Rectal smooth muscle tissue (tissue), 1 donor: ENCODE measurements around the gene REV3L.

Experiments
- H3K27ac ChIP-seq: one replicate; pipeline ENCODE4 v1.7.0; 2013; ENCODE audit warnings: low read depth, low read length, inconsistent platforms
- H3K27me3 ChIP-seq: one replicate; pipeline ENCODE4 v1.7.0; 2013; ENCODE audit warnings: low read length; ENCODE audit not compliant: control insufficient read depth, insufficient read depth
- H3K36me3 ChIP-seq: one replicate; pipeline ENCODE4 v1.7.0; 2013; ENCODE audit warnings: low read length; ENCODE audit not compliant: control insufficient read depth, insufficient read depth
- H3K4me1 ChIP-seq: one replicate; pipeline ENCODE4 v1.7.0; 2013; ENCODE audit warnings: low read length; ENCODE audit not compliant: control insufficient read depth, insufficient read depth
- H3K4me3 ChIP-seq: one replicate; pipeline ENCODE4 v1.7.0; 2013; ENCODE audit warnings: low read length
- H3K9ac ChIP-seq: one replicate; pipeline ENCODE4 v1.7.0; 2013; ENCODE audit warnings: low read length

The REV3L gene

GRCh38 chr6:111254779-111255166 is 228.2 kb downstream of the REV3L start:
- no peaks in the 10 kb centered on the region for H3K27me3 ChIP-seq
- no peak overlapping the region for H3K27ac ChIP-seq
- no peak overlapping the region for H3K4me3 ChIP-seq
- no peaks in the 10 kb centered on the region for H3K36me3 ChIP-seq
- no peak overlapping the region for H3K9ac ChIP-seq
- H3K4me1 ChIP-seq = no peaks in the 10 kb centered on the region

- Histone ChIP-seq H3K36me3 (no peaks in the 10 kb centered on the region), H3K4me3 (no peak overlapping the region)
These were observed 228.8 kb downstream of the REV3L start for GRCh38 chr6:111254004-111254778.

DNA sequence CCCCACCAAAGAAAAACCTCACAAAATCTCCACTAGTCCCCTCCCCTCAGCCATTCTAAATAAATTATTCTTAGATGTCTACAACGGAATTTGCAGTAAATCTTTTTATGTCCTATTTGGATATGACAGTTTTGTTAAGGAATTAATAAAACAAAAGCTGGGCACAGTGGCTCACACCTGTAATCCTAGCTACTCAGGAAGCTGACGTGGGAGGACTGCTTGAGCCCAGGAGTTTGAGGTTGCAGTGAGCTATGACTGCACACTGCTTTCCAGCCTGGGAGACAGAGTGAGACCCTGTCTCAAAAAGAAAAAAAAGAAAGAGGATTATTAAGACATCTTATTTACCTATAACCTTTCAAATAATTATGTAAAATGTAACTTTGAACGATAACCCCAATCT is 230.3 kb downstream of the REV3L start:
- Histone ChIP-seq H3K36me3 (no peaks in the 10 kb centered on the region), H3K27ac (no peak overlapping the region), H3K27me3 (no peaks in the 10 kb centered on the region), H3K9ac (no peak overlapping the region), H3K4me1 (no peaks in the 10 kb centered on the region), H3K4me3 (no peak overlapping the region)

More at GRCh38 chr6:111254004-111254778, 228.8 kb downstream of the REV3L start:
- no peaks in the 10 kb centered on the region for H3K27me3 ChIP-seq
- H3K9ac ChIP-seq = no peak overlapping the region
- no peak overlapping the region for H3K27ac ChIP-seq
- no peaks in the 10 kb centered on the region for H3K4me1 ChIP-seq

GRCh38 chr6:111250791-111251354 is 232.1 kb downstream of the REV3L start:
- H3K9ac ChIP-seq = no peak overlapping the region
- no peak overlapping the region for H3K27ac ChIP-seq
- no peaks in the 10 kb centered on the region for H3K36me3 ChIP-seq
- no peak overlapping the region for H3K4me3 ChIP-seq
- H3K4me1 ChIP-seq = no peaks in the 10 kb centered on the region
- no peaks in the 10 kb centered on the region for H3K27me3 ChIP-seq
